Limb (tissue), 2 donors: ENCODE results near the gene DENND4A.
"Not testable (repeated sequence)": the region's sequence is repeated elsewhere in the genome, so short reads cannot be mapped to it uniquely, and the experiment has no call there.

Experiments used
- DNase-seq, 2 donors: peaks; one replicate each; pipeline ENCODE4 v3.0.0-alpha.2; 2016; ENCODE audit errors: extremely low spot score in 2 of 2

The DENND4A gene

GRCh38 chr15:65638109-65638508 lies 154.0 kb downstream of the DENND4A start:
- DNase-seq: no peak

GRCh38 chr15:65634356-65634755 lies 157.7 kb downstream of the DENND4A start:
- DNase-seq: no peak

- no peak for DNase-seq
Measured at GRCh38 chr15:65633752-65634151, 158.3 kb downstream of the DENND4A start.

DNA sequence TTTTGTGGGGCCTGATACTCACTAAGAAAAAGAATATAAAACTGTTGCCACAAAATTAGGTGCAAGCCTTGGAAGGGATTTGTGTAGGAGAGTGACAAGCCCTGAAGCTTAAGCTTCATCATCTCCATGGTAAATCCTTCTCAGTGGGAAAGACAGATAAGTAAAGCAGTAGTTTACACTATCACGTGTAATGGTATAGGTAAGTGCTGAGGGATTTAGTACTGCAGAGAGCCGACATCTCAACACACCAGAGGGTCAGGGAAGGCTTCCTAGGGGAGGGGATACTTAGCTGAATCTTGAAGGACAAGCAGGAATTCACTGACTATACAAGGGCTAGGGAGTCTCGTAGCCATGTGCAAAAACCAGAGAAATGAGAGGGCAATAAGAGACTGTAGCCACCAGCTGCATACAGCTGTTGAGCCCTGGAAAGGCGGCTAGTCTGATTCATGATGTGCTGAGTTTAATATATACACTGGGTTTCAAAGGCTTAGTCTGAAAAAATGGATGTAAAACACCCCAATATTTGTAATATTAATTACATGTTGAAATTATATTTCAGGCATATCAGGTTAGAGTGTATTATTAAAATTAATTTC lies 159.2 kb downstream of the DENND4A start:
- DNase-seq: no peak

DNA sequence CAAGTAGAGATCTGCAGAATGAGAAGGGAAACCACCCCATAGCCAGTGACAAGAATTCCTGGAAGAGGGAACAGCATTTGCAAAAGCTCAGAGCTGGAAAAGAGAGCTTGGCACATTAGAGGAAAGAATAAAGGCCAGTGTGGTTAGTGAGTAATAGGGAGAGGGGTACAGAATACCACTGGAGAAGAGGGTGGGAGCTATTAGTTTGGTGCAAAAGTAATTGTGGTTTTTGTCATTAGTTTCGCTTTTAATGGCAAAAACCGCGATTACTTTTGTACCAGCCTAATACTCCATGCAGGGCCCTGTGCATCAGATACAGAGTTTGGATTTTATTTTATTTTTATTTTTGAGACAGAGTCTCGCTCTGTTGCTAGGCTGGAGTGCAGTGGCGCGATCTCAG lies 160.6 kb downstream of the DENND4A start:
- DNase-seq: no peak

DNA sequence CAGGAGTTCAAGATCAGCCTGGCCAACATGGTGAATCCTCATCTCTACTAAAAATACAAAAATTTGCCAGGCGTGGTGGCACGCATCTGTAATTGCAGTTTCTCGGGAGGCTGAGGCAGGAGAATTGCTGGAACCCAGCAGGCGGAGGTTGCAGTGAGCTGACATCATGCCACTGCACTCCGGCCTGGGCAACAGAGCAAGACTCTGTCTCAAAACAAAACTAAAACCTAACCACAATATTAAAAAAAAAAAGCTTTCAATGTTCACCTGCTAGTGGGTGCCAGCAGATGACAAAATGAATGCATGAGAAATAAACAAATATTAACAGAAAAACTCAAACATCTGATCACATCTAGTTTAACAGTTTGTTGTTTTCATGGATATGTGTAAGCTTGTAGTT lies 161.3 kb downstream of the DENND4A start:
- DNase-seq: no peak

DNA sequence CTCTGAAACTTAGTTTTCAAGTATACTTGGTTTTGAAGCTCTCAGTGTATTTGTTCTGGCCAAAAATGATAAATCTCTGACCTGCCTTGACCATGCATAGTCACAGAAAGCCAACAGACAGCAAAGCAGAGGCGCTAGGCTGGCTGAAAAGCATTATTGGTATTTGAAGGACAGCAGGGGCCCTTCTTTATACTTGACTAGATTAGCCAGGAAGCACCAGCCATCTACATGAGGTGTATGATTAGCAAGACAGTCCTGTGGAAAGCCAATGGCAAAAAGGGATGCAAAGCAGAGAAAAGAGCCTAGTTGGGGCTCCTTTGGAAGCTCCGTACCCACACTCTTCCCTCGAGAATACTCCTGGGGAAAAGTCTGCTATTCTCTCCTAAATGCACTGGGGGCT lies 162.5 kb downstream of the DENND4A start:
- DNase-seq: no peak

GRCh38 chr15:65626856-65627255 lies 165.2 kb downstream of the DENND4A start:
- no peak for DNase-seq

DNA sequence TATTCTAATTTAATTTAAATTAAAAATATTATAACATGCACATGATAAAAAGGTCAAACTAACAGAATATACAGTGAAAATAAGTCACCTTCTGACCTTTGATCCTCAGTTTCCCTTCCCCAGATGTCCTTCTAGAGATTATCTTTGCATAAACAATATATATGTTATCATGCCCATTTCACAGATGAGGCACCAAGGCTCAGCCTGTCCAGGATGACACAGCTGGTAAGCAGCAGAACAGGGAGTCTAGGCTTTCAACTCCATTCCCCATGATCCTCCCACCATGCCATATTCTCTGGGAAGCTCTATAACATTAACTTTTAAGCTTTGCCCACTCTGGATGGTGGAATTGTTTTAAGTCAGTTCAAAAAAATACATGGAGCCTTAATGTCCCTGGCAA lies 169.0 kb downstream of the DENND4A start:
- DNase-seq: no peak

GRCh38 chr15:65621638-65622037 lies 170.5 kb downstream of the DENND4A start, which contains the start of gene SLC24A1:
TSS of gene SLC24A1 (plus strand) at chr15:65621938. CDS start at chr15:65624081, 2,143 bp downstream.
- DNase-seq: no peak

- DNase-seq: no peak
Measured at GRCh38 chr15:65620833-65621232, 171.3 kb downstream of the DENND4A start.

- DNase-seq: no peak
Measured at GRCh38 chr15:65619626-65620290, 172.3 kb downstream of the DENND4A start.

- DNase-seq: no peak
Measured at GRCh38 chr15:65618560-65619109, 173.5 kb downstream of the DENND4A start.

- not testable (repeated sequence) for DNase-seq
Measured at GRCh38 chr15:65615887-65616286, 176.2 kb downstream of the DENND4A start.

GRCh38 chr15:65612949-65613744 lies 178.9 kb downstream of the DENND4A start:
- no peak for DNase-seq

DNA sequence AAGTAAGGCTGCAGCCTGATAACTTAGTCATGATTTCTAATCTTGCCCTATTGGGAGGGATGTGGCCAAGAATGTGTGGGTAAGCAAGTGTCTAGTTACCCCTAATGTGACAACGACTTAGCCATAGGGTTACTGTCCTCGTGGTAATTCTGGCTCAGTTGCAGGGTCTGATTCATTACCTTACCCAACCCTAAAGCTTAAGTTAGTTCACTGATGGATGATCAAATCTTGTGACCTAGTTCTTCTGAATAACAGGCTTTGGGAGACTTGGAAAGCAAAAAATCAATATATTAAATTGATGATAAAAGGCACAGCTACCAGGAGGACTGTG lies 179.5 kb downstream of the DENND4A start:
- DNase-seq: no peak

GRCh38 chr15:65611888-65612615 lies 180.0 kb downstream of the DENND4A start:
- DNase-seq: peak in 1 of 2 donors; percentile 27

DNA sequence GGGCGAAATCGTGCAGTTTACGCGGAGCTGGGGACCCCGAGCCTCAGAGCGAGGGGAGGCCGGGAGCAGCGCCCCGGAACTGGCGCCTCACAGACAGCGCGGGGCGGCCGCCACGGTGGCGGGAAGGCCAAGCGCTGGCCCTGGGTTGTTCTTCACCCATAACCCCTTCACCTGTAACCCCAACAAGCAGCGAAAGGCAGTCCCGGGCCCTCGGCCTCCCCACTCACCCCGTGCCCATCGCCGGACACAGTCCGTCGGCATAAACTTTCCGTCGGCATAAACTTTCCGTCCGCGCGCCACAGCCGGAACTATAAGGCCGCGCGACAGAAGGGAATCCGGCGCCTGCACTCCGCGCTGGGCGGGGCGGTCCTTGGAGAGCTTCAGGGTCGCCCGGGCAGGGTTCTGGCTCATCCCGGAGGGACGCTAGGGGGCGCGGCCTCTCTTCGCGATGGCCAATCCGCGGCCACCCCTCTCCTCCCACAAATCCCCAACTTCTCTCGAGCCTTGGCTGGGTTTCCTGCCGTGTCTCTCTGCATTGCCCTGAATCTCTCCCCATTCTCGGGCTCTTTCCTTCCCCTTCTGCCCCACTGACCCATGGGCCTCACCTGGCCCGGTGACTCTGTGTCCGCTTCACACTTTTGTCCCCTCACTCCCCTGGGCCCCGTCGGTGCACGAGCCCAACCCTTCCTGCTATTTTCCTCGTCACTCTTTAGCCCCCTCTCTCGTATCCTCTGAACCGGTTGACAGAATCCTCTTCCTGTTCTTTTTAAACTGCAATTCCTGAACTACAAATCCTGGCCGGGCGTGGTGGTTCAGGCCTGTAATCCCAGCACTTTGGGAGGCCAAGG lies 181.0 kb downstream of the DENND4A start, which contains the start of gene INTS14:
Gene INTS14 (minus strand): TSS at position 261 of the 848 bp plus-strand sequence. CDS start 3,751 bp downstream, outside the sequence.
- DNase-seq: peak; percentile 96 to 98
